Kidney glomerular epithelial cell (primary cell): ENCODE data around the gene ENGASE.
A peak's percentile ranks its signal among the peaks of the same experiment; 100 is the strongest.

Experiments
- DNase-seq: peaks from one replicate; lab custom pipeline; 2025; lab: John Stamatoyannopoulos, UW

ENGASE gene

GRCh38 chr17:79080761-79081290 lies 6.2 kb downstream of the ENGASE start:
- DNase-seq: no peak

- no peak for DNase-seq
Observed at GRCh38 chr17:79081571-79082276, 7.1 kb downstream of the ENGASE start.

GRCh38 chr17:79082311-79083190 lies 7.9 kb downstream of the ENGASE start:
- DNase-seq: peak; percentile 25

GRCh38 chr17:79083191-79083971 lies 8.8 kb downstream of the ENGASE start:
- no peak for DNase-seq

GRCh38 chr17:79084291-79085153 lies 9.9 kb downstream of the ENGASE start:
- DNase-seq: no peak

- DNase-seq: no peak
Observed at GRCh38 chr17:79085154-79085920, 10.7 kb downstream of the ENGASE start.

- DNase-seq: no peak
Observed at GRCh38 chr17:79085921-79086551, 11.4 kb downstream of the ENGASE start.

GRCh38 chr17:79086609-79087427 lies 12.2 kb downstream of the ENGASE start:
- no peak for DNase-seq

GRCh38 chr17:79087428-79088143 lies 13.0 kb downstream of the ENGASE start:
- DNase-seq: peak; percentile 43

- no peak for DNase-seq
Observed at GRCh38 chr17:79088247-79088996, 13.8 kb downstream of the ENGASE start.

GRCh38 chr17:79088997-79089328 lies 14.3 kb downstream of the ENGASE start:
- DNase-seq: no peak

- no peak for DNase-seq
Observed at GRCh38 chr17:79089720-79090442, 15.3 kb downstream of the ENGASE start.

- no peak for DNase-seq
Observed at GRCh38 chr17:79090443-79091225, 16.0 kb downstream of the ENGASE start.

GRCh38 chr17:79091226-79091670 lies 16.6 kb downstream of the ENGASE start:
- no peak for DNase-seq

- DNase-seq: no peak
Observed at GRCh38 chr17:79092567-79092966, 17.9 kb downstream of the ENGASE start.

GRCh38 chr17:79093270-79093669 lies 18.6 kb downstream of the ENGASE start:
- DNase-seq: no peak
